GM23248 (cell line): Measurements from ENCODE around the gene PPP6R2. TPM values are rescaled to one million over a fixed set of nuclear protein-coding genes. Genes with fewer than 3 reads are reported as not detected.
A peak's percentile ranks its signal among the peaks of the same experiment; 100 is the strongest.
"Not testable (repeated sequence)": the region's sequence is repeated elsewhere in the genome, so short reads cannot be mapped to it uniquely, and the experiment has no call there.

ENCODE experiments used
- DNase-seq: peaks from one replicate; pipeline ENCODE4 v3.0.0-alpha.2; 2015
- H2AFZ ChIP-seq: fragments of 200-600 bp; sonication (generic); 2 replicates; pipeline ENCODE4 v1.6.1; 2016; ENCODE audit warnings: antibody characterized with exemption
- H3F3A ChIP-seq: fragments of 200-600 bp; sonication (generic); 2 replicates; pipeline ENCODE4 v1.6.1; 2016; ENCODE audit warnings: mild to moderate bottlenecking, antibody characterized with exemption, mixed run types; ENCODE audit not compliant: insufficient read depth
- H3K27ac ChIP-seq: fragments of 200-600 bp; sonication (generic); 2 replicates; pipeline ENCODE4 v1.5.1; 2016; ENCODE audit warnings: mild to moderate bottlenecking
- H3K27me3 ChIP-seq: fragments of 200-600 bp; sonication (generic); replicated peaks from 2 replicates; pipeline ENCODE4 v1.6.1; 2016; ENCODE audit warnings: mild to moderate bottlenecking; ENCODE audit not compliant: insufficient read depth
- H3K36me3 ChIP-seq: fragments of 200-600 bp; sonication (generic); 2 replicates; pipeline ENCODE4 v1.6.1; 2016; ENCODE audit warnings: low read depth, mild to moderate bottlenecking
- H3K4me1 ChIP-seq: fragments of 200-600 bp; sonication (generic); 2 replicates; pipeline ENCODE4 v1.6.1; 2016; ENCODE audit warnings: mild to moderate bottlenecking; ENCODE audit not compliant: insufficient read depth
- H3K4me2 ChIP-seq: fragments of 200-600 bp; sonication (generic); one replicate; pipeline ENCODE4 v1.6.1; 2016; ENCODE audit warnings: mild to moderate bottlenecking; ENCODE audit not compliant: unreplicated experiment
- H3K4me3 ChIP-seq: fragments of 200-600 bp; sonication (generic); 2 replicates; pipeline ENCODE4 v1.5.1; 2016; ENCODE audit warnings: mild to moderate bottlenecking
- H3K79me2 ChIP-seq: fragments of 200-600 bp; sonication (generic); 2 replicates; pipeline ENCODE4 v1.6.1; 2016; ENCODE audit warnings: mild to moderate bottlenecking; ENCODE audit not compliant: insufficient read depth
- H3K9ac ChIP-seq: fragments of 200-600 bp; sonication (generic); 2 replicates; pipeline ENCODE4 v1.6.1; 2016; ENCODE audit warnings: mild to moderate bottlenecking
- H3K9me2 ChIP-seq: fragments of 200-600 bp; sonication (generic); 2 replicates; pipeline ENCODE4 v1.6.1; 2016; ENCODE audit warnings: mixed run types, mild to moderate bottlenecking, moderate library complexity; ENCODE audit not compliant: insufficient read depth
- H3K9me3 ChIP-seq: fragments of 200-600 bp; sonication (generic); one replicate; pipeline ENCODE4 v1.6.1; 2017; ENCODE audit warnings: low read depth
- H4K20me1 ChIP-seq: fragments of 200-600 bp; sonication (generic); 2 replicates; pipeline ENCODE4 v1.6.0; 2016; ENCODE audit not compliant: insufficient read depth
- EZH2 ChIP-seq: fragments of 200-600 bp; sonication (generic); IDR thresholded peaks from 2 replicates; pipeline ENCODE4 v1.6.1; 2018; ENCODE audit warnings: antibody characterized with exemption, mild to moderate bottlenecking; ENCODE audit not compliant: insufficient read depth, poor library complexity, severe bottlenecking
- EZH2phosphoT487 ChIP-seq: fragments of 200-600 bp; sonication (generic); IDR thresholded peaks from 2 replicates; pipeline ENCODE4 v1.6.1; 2018; ENCODE audit warnings: antibody characterized with exemption, moderate library complexity, mild to moderate bottlenecking, low read depth; ENCODE audit not compliant: insufficient read depth
- WGBS, 2 experiments: methylation state at CpG; one replicate each; pipeline ENCODE4 v1.1.6; 2015 to 2017; ENCODE audit warnings: low lambda C conversion rate in 2 of 2, low coverage in 1 of 2; ENCODE audit errors: missing lambda C conversion rate in 2 of 2; 5-methylcytosine and 5-hydroxymethylcytosine counted together
- in situ Hi-C: fragments of 300-500 bp; cut with MboI; formaldehyde crosslinking; loops from 2 replicates; pipeline ENCODE4 v1.15.0; 2020
- polyA plus RNA-seq: library from polyadenylated mRNA; unstranded; fragments of >200 nt; fragmentation: Nextera tagmentation; extraction: Ambion mirVana; gene quantifications from 2 replicates; pipeline ENCODE4 v1.2.1, GENCODE V29; 2016
- total RNA-seq: library from RNA; depleted of rRNA; stranded (reverse); fragments of >200 nt; shearing (Covaris generic); gene quantifications from 2 replicates; pipeline ENCODE4 v1.2.3, GENCODE V29; 2014

The PPP6R2 gene
- total and polyA plus RNA-seq, 2 experiments from 2014 or later: 22.2 to 58.4 TPM

- TF ChIP-seq EZH2: no peak
- TF ChIP-seq EZH2phosphoT487: no peak
- H3K79me2 ChIP-seq: peaks cover 65% of the 10 kb centered on the region
- H3K9me3 ChIP-seq: no peaks in the 10 kb centered on the region
- DNase-seq: no peak
- no peaks in the 10 kb centered on the region for H3K27me3 ChIP-seq
- no peaks in the 10 kb centered on the region for H3K9me2 ChIP-seq
- H3K27ac ChIP-seq: no peak overlapping the region
- peaks cover 25% of the 10 kb centered on the region for H3K36me3 ChIP-seq
- no peak overlapping the region for H3K4me2 ChIP-seq
- no peaks in the 10 kb centered on the region for H3F3A ChIP-seq
- no peak overlapping the region for H3K9ac ChIP-seq
- H3K4me3 ChIP-seq: no peak overlapping the region
- no peak overlapping the region for H2AFZ ChIP-seq
- no peaks in the 10 kb centered on the region for H3K4me1 ChIP-seq
- 97 to 100% methylated on average over 2 of the region's 2 CpGs for WGBS, 2 experiments
- 0 out of 2 replicates have a peak, but pooled peaks cover 7% of the 10 kb centered on the region for H4K20me1 ChIP-seq
- in situ Hi-C loops: no loop called here
These were observed 28.0 kb downstream of the PPP6R2 start for GRCh38 chr22:50371101-50371648.

DNA sequence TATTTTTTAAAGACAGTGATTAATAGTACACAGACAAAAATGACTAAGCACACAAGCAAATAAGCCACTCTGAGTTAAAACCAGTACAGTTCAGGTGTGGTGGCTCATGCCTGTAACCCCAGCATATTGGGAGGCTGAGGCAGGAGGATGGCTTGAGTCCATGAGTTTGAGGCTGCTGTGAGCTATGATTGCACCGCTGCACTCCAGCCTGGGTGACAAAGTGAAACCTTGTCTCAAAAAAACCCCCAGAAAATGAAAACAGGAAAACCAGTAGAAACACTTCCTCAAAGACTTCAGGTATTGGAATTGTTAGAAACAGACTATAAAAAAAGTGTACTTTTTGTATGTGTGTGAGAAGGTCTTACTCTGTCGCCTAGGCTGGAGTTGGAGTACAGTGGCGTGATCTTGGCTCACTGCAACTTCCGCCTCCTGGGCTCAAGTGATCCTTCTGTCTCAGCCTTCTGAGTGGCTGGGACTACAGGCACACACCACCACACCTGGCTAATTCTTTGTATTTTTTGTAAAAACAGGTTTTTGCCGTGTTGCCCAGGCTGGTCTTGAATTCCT, 33.0 kb downstream of the PPP6R2 start:
- H3K4me2 ChIP-seq: no peak overlapping the region
- no peaks in the 10 kb centered on the region for H3K9me2 ChIP-seq
- 0 out of 2 replicates have a peak, but pooled peaks cover 2% of the 10 kb centered on the region for H4K20me1 ChIP-seq
- no peaks in the 10 kb centered on the region for H3K27me3 ChIP-seq
- no peaks in the 10 kb centered on the region for H3K9me3 ChIP-seq
- DNase-seq: no peak
- H3K36me3 ChIP-seq: peaks cover 32% of the 10 kb centered on the region
- 96 to 98% methylated on average over 5 of the region's 5 CpGs for WGBS, 2 experiments
- H2AFZ ChIP-seq: no peak overlapping the region
- H3K79me2 ChIP-seq: peaks cover 42% of the 10 kb centered on the region
- H3K27ac ChIP-seq: no peak overlapping the region
- TF ChIP-seq EZH2phosphoT487: no peak
- no peak for TF ChIP-seq EZH2
- no peaks in the 10 kb centered on the region for H3K4me1 ChIP-seq
- H3K4me3 ChIP-seq: no peak overlapping the region
- H3K9ac ChIP-seq: no peak overlapping the region
- in situ Hi-C loops: no loop called here
- H3F3A ChIP-seq: no peaks in the 10 kb centered on the region

DNA sequence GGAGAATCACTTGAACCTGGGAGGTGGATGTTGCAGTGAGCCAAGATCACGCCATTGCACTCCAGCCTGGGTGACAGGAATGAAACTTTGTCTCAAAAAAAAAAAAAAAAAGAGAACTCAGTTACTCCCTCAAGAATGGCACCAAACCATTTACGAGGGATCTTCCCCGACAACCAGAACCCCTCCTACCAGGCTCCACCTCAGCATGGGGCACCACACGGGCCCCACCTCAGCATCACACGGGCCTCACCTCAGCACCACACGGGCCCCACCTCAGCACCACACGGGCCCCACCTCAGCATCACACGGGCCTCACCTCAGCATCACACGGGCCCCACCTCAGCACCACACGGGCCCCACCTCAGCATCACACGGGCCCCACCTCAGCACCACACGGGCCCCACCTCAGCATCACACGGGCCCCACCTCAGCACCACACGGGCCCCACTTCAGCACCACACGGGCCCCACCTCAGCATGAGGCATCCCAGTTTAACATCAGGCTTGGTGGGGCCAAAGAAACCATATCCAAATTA, 38.0 kb downstream of the PPP6R2 start:
- H3K4me3 ChIP-seq, in situ Hi-C loops, H3K27me3 ChIP-seq, H3K4me2 ChIP-seq, H3K27ac ChIP-seq, H4K20me1 ChIP-seq, DNase-seq, H3K36me3 ChIP-seq, H3K4me1 ChIP-seq, H2AFZ ChIP-seq, H3K9me2 ChIP-seq, H3K9me3 ChIP-seq, H3F3A ChIP-seq, H3K9ac ChIP-seq: not testable (repeated sequence)
- H3K79me2 ChIP-seq: peaks cover 63% of the 10 kb centered on the region
- 95 to 96% methylated on average over 7 to 15 of the region's 15 CpGs for WGBS, 2 experiments

GRCh38 chr22:50396751-50397370, 53.7 kb downstream of the PPP6R2 start:
- H3K36me3 ChIP-seq: no peaks in the 10 kb centered on the region; the same call in 1 of the 2 replicates
- no peak overlapping the region for H3K4me3 ChIP-seq
- peaks cover 26% of the 10 kb centered on the region for H3K79me2 ChIP-seq
- no peaks in the 10 kb centered on the region for H3K27me3 ChIP-seq
- DNase-seq: peak; percentile 10
- in situ Hi-C loops: no loop called here
- 0 out of 2 replicates have a peak, but pooled peaks cover 7% of the 10 kb centered on the region for H3F3A ChIP-seq
- H2AFZ ChIP-seq: no peak overlapping the region
- H3K9me2 ChIP-seq: no peaks in the 10 kb centered on the region
- H3K9me3 ChIP-seq: no peaks in the 10 kb centered on the region
- no peak overlapping the region for H3K4me2 ChIP-seq
- TF ChIP-seq EZH2phosphoT487: no peak
- TF ChIP-seq EZH2: no peak
- H4K20me1 ChIP-seq: no peaks in the 10 kb centered on the region
- H3K4me1 ChIP-seq: no peaks in the 10 kb centered on the region
- H3K27ac ChIP-seq: no peak overlapping the region
- H3K9ac ChIP-seq: no peak overlapping the region
- WGBS, 2 experiments: 60 to 63% methylated on average over 6 of the region's 6 CpGs

GRCh38 chr22:50397371-50398060, 54.4 kb downstream of the PPP6R2 start:
- H4K20me1 ChIP-seq, H3K9me3 ChIP-seq, H3K27ac ChIP-seq, DNase-seq, H3F3A ChIP-seq, H2AFZ ChIP-seq, H3K9ac ChIP-seq, H3K4me3 ChIP-seq, H3K9me2 ChIP-seq, H3K36me3 ChIP-seq, H3K27me3 ChIP-seq, H3K4me2 ChIP-seq, H3K4me1 ChIP-seq, in situ Hi-C loops: not testable (repeated sequence)
- WGBS, 2 experiments: 86 to 92% methylated on average over 2 to 3 of the region's 4 CpGs
- peaks cover 21% of the 10 kb centered on the region for H3K79me2 ChIP-seq
